NCI-H2196 treated with DMSO at 0.1 percent for 48 hours (cell line): ENCODE results near the gene SLC7A4.
A peak's percentile ranks its signal among the peaks of the same experiment; 100 is the strongest.

Source experiments
- DNase-seq: peaks from one replicate; lab custom pipeline; 2025; ENCODE audit not compliant: unreplicated experiment; lab: John Stamatoyannopoulos, UW

The SLC7A4 gene

GRCh38 chr22:20989323-20990138, 42.8 kb downstream of the SLC7A4 start:
- DNase-seq: no peak

- DNase-seq: no peak
These were observed 43.6 kb downstream of the SLC7A4 start for GRCh38 chr22:20988573-20989322.

GRCh38 chr22:20987375-20987774, 45.0 kb downstream of the SLC7A4 start:
- no peak for DNase-seq

- no peak for DNase-seq
These were observed 46.0 kb downstream of the SLC7A4 start for GRCh38 chr22:20986365-20986764.

- no peak for DNase-seq
These were observed 46.6 kb downstream of the SLC7A4 start for GRCh38 chr22:20985720-20986119.

- no peak for DNase-seq
These were observed 49.1 kb downstream of the SLC7A4 start for GRCh38 chr22:20983081-20983771.

GRCh38 chr22:20982563-20982882, 49.8 kb downstream of the SLC7A4 start:
- DNase-seq: no peak

- DNase-seq: peak; percentile 5
These were observed 50.4 kb downstream of the SLC7A4 start, which contains the start of gene LZTR1 for GRCh38 chr22:20981787-20982562. Gene LZTR1 (plus strand): TSS chr22:20982297. CDS start chr22:20982372, 75 bp downstream.

- no peak for DNase-seq
These were observed 51.2 kb downstream of the SLC7A4 start for GRCh38 chr22:20980938-20981722.

- no peak for DNase-seq
These were observed 51.8 kb downstream of the SLC7A4 start for GRCh38 chr22:20980523-20980922.

GRCh38 chr22:20979940-20980453, 52.4 kb downstream of the SLC7A4 start:
- no peak for DNase-seq

- DNase-seq: no peak
These were observed 53.0 kb downstream of the SLC7A4 start for GRCh38 chr22:20979243-20979809.
